Activated T-cell treated with anti-CD3 and anti-CD28 coated beads, Interleukin-2, amount 50 U/mL, for 24 hours (primary cell): ENCODE data around the gene GPR17.

ENCODE experiments used
- DNase-seq: peaks from one replicate; pipeline ENCODE4 v3.0.0-alpha.2; 2020
- H3K27ac Mint-ChIP-seq: 2 replicates; pipeline ENCODE4 v1.8.0; 2020; ENCODE audit warnings: mild to moderate bottlenecking, mixed read lengths
- H3K27me3 Mint-ChIP-seq: 2 replicates; pipeline ENCODE4 v1.8.0; 2020; ENCODE audit warnings: mixed read lengths
- H3K36me3 Mint-ChIP-seq: 2 replicates; pipeline ENCODE4 v1.8.0; 2020; ENCODE audit warnings: low read depth, mixed read lengths
- H3K4me1 Mint-ChIP-seq: 2 replicates; pipeline ENCODE4 v1.8.0; 2020; ENCODE audit warnings: low read depth, mixed read lengths
- H3K4me3 Mint-ChIP-seq: 2 replicates; pipeline ENCODE4 v1.8.0; 2020; ENCODE audit warnings: mild to moderate bottlenecking, moderate library complexity, mixed read lengths
- H3K9me3 Mint-ChIP-seq: 2 replicates; pipeline ENCODE4 v1.8.0; 2020; ENCODE audit warnings: mixed read lengths

GPR17 gene

DNA sequence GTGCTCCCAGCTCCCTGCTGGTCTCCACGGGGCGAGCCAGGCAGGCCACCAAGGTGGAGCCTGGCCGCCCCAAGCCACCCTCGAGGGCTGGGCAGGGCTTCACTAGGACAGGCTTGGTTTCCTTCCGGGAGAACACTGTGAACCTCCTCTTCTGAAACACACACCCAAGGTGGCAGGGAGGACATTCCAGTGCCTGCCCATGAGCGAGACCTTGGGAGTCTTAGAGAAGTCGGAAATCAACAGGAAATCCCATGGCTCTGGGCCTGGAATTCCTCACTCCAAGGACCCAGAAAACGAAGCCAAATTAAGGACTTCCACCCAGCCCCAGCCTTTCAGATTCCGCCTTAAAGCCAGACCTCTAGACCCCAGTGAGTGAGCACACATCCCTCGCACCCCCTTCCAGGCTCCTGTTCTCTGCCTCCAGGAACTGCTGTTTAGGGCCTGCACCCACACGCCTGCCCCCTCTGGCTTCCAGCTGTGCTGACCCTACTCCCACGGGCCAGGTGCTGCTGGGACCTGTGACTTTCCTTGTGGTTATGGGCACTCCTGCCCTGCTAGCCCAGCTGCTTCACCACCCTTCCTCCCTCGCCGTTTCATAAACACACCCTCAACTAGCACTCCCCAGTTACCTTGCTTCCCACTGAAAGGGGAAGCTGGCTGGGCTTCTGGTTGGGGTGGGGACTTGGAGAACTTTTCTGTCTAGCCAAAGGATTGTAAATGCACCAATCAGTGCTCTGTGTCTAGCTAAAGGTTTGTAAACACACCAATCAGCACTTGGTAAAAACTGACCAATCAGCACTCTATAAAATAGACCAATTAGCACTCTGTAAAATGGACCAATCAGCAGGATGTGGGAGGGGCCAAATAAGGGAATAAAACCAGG is 13.7 kb downstream of the GPR17 start:
- Mint-ChIP-seq H3K4me3 (no peak overlapping the region), H3K27me3 (peaks cover 49% of the 10 kb centered on the region), H3K4me1 (peaks cover 3% of the 10 kb centered on the region), H3K27ac (no peak overlapping the region), H3K9me3 (no peaks in the 10 kb centered on the region), H3K36me3 (no peaks in the 10 kb centered on the region)
- no peak for DNase-seq

DNA sequence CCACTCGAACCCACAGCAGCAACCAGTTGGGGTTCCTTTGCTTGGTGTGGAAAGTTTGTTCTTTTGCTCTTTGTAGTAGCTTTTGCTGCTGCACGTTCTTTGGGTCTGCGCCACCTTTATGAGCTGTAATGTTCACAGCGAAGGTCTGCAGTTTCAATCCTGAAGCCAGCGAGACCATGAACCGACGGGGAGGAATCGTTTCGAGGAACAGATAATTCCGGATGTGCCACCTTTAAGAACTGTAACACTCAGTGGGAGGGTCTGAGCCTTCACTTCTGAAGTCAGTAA is 14.3 kb downstream of the GPR17 start:
- Mint-ChIP-seq H3K27me3 (peaks cover 54% of the 10 kb centered on the region), H3K4me1 (peaks cover 3% of the 10 kb centered on the region), H3K9me3 (no peaks in the 10 kb centered on the region), H3K4me3 (no peak overlapping the region), H3K27ac (no peak overlapping the region), H3K36me3 (no peaks in the 10 kb centered on the region)
- no peak for DNase-seq

- H3K27ac Mint-ChIP-seq = no peak overlapping the region
- no peaks in the 10 kb centered on the region for H3K36me3 Mint-ChIP-seq
- no peak for DNase-seq
- peaks cover 3% of the 10 kb centered on the region for H3K4me1 Mint-ChIP-seq
- H3K4me3 Mint-ChIP-seq = no peak overlapping the region
- peaks cover 64% of the 10 kb centered on the region for H3K27me3 Mint-ChIP-seq
- no peaks in the 10 kb centered on the region for H3K9me3 Mint-ChIP-seq
Observed at GRCh38 chr2:127661072-127661649, 15.2 kb downstream of the GPR17 start.

GRCh38 chr2:127661949-127662510 is 16.1 kb downstream of the GPR17 start:
- DNase-seq = no peak
- no peak overlapping the region for H3K4me3 Mint-ChIP-seq
- peaks cover 3% of the 10 kb centered on the region for H3K4me1 Mint-ChIP-seq
- H3K36me3 Mint-ChIP-seq = no peaks in the 10 kb centered on the region
- peaks cover 72% of the 10 kb centered on the region for H3K27me3 Mint-ChIP-seq
- no peaks in the 10 kb centered on the region for H3K9me3 Mint-ChIP-seq
- H3K27ac Mint-ChIP-seq = no peak overlapping the region

GRCh38 chr2:127662937-127663565 is 17.1 kb downstream of the GPR17 start:
- Mint-ChIP-seq H3K4me1 (peaks cover 3% of the 10 kb centered on the region), H3K4me3 (no peak overlapping the region), H3K27me3 (peaks cover 74% of the 10 kb centered on the region), H3K36me3 (no peaks in the 10 kb centered on the region), H3K27ac (no peak overlapping the region), H3K9me3 (no peaks in the 10 kb centered on the region)
- DNase-seq = peak; percentile 24

DNA sequence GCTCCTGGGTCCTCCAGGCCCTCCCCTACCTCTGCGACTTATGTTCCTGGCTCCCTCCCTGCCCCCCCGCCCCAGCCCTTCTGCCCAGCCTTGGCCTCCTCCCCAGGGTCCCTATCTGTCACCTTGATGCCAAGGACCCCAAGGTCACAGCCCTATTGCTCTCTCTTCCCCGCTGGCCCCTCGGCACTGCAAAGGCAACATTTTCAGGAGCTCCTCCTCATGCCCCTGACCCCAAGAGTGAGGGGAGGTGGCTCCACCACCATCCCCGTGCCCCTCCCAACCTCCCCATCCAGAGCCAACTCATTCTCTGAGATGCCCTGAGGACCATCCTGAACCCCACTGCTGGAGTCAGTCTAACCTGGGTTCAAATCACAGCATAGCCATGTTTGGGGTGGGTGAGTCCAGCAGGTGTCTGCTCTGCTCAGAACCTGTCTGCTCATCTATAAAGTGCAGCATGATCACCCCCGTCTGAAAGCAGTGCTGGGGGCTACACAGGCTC is 17.7 kb downstream of the GPR17 start:
- Mint-ChIP-seq H3K4me1 (peaks cover 3% of the 10 kb centered on the region), H3K27me3 (peaks cover 74% of the 10 kb centered on the region), H3K27ac (no peak overlapping the region), H3K9me3 (no peaks in the 10 kb centered on the region), H3K4me3 (no peak overlapping the region), H3K36me3 (no peaks in the 10 kb centered on the region)
- DNase-seq = peak; percentile 17

GRCh38 chr2:127664065-127664894 is 18.3 kb downstream of the GPR17 start:
- Mint-ChIP-seq H3K36me3 (no peaks in the 10 kb centered on the region), H3K27me3 (peaks cover 75% of the 10 kb centered on the region)
- peak; percentile 16 for DNase-seq

GRCh38 chr2:127664895-127665225 is 18.9 kb downstream of the GPR17 start:
- Mint-ChIP-seq H3K27me3 (peaks cover 77% of the 10 kb centered on the region), H3K27ac (no peak overlapping the region), H3K9me3 (no peaks in the 10 kb centered on the region), H3K36me3 (no peaks in the 10 kb centered on the region), H3K4me3 (no peak overlapping the region), H3K4me1 (peaks cover 3% of the 10 kb centered on the region)
- DNase-seq = peak; percentile 21

More at GRCh38 chr2:127664065-127664894, 18.3 kb downstream of the GPR17 start:
- peaks cover 3% of the 10 kb centered on the region for H3K4me1 Mint-ChIP-seq
- H3K4me3 Mint-ChIP-seq = no peak overlapping the region
- no peak overlapping the region for H3K27ac Mint-ChIP-seq
- H3K9me3 Mint-ChIP-seq = no peaks in the 10 kb centered on the region

DNA sequence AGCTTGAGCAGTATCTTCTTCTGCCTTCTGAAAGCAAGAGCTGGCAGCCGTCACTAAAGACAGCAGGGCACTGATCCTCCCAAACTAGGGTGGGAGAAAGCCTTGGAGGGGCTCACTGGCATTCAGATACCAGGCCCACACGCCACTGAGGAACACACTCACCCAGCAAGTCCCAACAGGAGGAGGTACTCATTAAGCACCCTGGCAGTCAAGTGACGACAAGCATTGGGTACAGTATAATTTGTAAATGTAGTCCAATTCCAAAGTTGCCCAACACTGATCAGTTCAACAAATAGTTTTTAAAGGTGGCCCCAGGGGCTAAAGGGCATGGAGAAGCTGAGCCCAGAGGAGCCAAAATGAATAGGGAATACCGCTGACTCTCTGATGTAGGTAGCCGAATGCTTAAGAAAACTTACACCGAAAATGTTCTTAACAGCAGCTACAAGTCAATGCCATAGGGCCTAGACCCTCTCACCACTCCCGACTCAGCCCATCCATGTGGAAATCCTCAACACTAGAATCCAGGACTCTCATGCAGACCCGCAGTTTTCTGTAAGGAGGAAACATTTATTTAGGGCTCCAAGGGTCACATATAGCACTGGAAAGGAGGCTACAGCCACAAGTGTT is 19.4 kb downstream of the GPR17 start:
- no peak overlapping the region for H3K27ac Mint-ChIP-seq
- H3K4me1 Mint-ChIP-seq = peaks cover 3% of the 10 kb centered on the region
- DNase-seq = no peak
- H3K27me3 Mint-ChIP-seq = peaks cover 77% of the 10 kb centered on the region
- no peak overlapping the region for H3K4me3 Mint-ChIP-seq
- H3K36me3 Mint-ChIP-seq = no peaks in the 10 kb centered on the region
- H3K9me3 Mint-ChIP-seq = no peaks in the 10 kb centered on the region

DNA sequence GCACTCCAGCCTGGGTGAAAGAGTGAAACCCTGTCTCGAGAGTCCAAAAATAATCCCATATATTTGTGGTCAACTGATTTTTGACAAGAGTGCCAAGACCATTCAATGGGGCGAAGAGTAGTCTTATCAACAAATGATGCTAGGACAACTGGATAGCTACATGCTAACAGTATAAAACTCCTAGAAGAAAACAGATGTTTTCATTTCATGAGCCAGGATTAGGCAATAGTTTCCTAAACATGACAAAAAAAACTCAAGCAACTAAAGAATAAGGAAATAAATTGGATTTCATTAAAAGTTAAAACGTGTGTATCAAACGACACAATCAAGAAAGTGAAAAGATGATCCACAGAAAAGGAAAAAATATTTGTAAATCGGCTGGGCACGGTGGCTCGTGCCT is 23.1 kb downstream of the GPR17 start:
- Mint-ChIP-seq H3K27ac (no peak overlapping the region), H3K4me1 (no peaks in the 10 kb centered on the region), H3K9me3 (no peaks in the 10 kb centered on the region), H3K4me3 (no peak overlapping the region), H3K36me3 (no peaks in the 10 kb centered on the region), H3K27me3 (peaks cover 79% of the 10 kb centered on the region)
- DNase-seq = no peak

- no peak overlapping the region for H3K27ac Mint-ChIP-seq
- H3K27me3 Mint-ChIP-seq = peaks cover 75% of the 10 kb centered on the region
- no peak for DNase-seq
- no peaks in the 10 kb centered on the region for H3K9me3 Mint-ChIP-seq
- H3K36me3 Mint-ChIP-seq = no peaks in the 10 kb centered on the region
- H3K4me3 Mint-ChIP-seq = no peak overlapping the region
- peaks cover 5% of the 10 kb centered on the region for H3K4me1 Mint-ChIP-seq
Observed at GRCh38 chr2:127670055-127670956, 24.4 kb downstream of the GPR17 start.

- Mint-ChIP-seq H3K4me1 (peaks cover 8% of the 10 kb centered on the region), H3K27me3 (peaks cover 73% of the 10 kb centered on the region), H3K4me3 (no peak overlapping the region), H3K9me3 (no peaks in the 10 kb centered on the region), H3K36me3 (no peaks in the 10 kb centered on the region), H3K27ac (no peak overlapping the region)
- DNase-seq = no peak
Observed at GRCh38 chr2:127670957-127671290, 25.0 kb downstream of the GPR17 start.

DNA sequence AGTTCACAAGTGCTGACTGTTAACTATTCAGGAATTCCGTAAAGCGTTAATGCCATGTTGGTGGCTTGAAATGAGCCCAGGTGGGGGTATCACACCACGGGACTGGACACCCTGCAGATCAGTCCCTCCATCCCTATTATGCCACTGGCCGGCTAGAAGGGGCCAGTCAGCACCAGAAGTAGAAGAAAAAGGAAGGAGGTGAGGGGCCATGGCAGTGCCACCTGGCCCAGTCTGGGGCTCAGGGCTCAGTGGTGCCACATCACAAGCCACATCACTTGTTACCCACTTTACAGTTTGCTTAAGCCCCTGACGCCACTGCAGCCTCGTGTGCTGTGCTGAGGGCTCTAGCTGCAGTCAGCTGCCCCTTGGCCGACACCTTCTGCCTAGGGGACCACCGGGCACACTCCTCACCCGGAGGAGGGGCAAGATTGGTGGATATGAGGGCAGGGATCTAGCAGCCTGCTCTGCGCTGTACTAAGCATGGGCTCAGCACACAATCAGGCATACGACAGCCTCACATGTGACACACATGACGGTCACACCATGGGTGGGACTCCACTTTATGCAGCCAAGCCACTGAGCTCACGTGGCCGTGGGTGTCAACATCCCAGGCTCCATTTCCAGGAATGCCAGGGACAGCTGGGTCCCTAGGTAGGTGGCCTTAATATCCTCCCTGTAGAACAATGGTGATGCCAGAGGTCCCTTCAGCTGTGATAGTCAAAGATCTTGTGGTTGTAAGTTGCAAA is 25.8 kb downstream of the GPR17 start:
- Mint-ChIP-seq H3K27ac (no peak overlapping the region), H3K4me3 (no peak overlapping the region), H3K4me1 (peaks cover 10% of the 10 kb centered on the region), H3K9me3 (no peaks in the 10 kb centered on the region), H3K27me3 (peaks cover 72% of the 10 kb centered on the region), H3K36me3 (no peaks in the 10 kb centered on the region)
- DNase-seq = no peak
